Natural killer cell (primary cell): Measurements from ENCODE around the gene FAM161B. TPM values are rescaled to one million over a fixed set of nuclear protein-coding genes. Genes with fewer than 3 reads are reported as not detected.

ENCODE experiments used
- ATAC-seq, 3 donors: fragments of 150-1000 bp in 2 of 3; fragments of 200-7000 bp in 1 of 3; cut with Tn5 transposase; 1 replicate in 1 of 3; 2 replicates in 2 of 3; pipeline ENCODE4 v1.10.0; 2021; ENCODE audit warnings: mild to moderate bottlenecking in 2 of 3, moderate library complexity in 2 of 3
- DNase-seq, 2 donors: peaks; one replicate each; pipeline versions ENCODE4 v3.0.0 to v3.0.0-alpha.2; 2013 to 2021; ENCODE audit warnings: mixed read lengths in 1 of 2
- H3K27ac ChIP-seq: one replicate; pipeline ENCODE4 v1.5.1; 2013; ENCODE audit warnings: mild to moderate bottlenecking, low read length
- H3K27me3 ChIP-seq: one replicate; pipeline ENCODE4 v1.6.1; 2013; ENCODE audit warnings: low read length; ENCODE audit not compliant: control insufficient read depth, insufficient read depth
- H3K36me3 ChIP-seq: one replicate; pipeline ENCODE4 v1.6.1; 2013; ENCODE audit warnings: low read length; ENCODE audit not compliant: control insufficient read depth, insufficient read depth
- H3K4me1 ChIP-seq: one replicate; pipeline ENCODE4 v1.6.1; 2013; ENCODE audit warnings: low read length; ENCODE audit not compliant: control insufficient read depth, insufficient read depth
- H3K4me3 ChIP-seq: one replicate; pipeline ENCODE4 v1.5.1; 2013; ENCODE audit warnings: low read length
- H3K9me3 ChIP-seq: one replicate; pipeline ENCODE4 v1.6.1; 2013; ENCODE audit warnings: low read length; ENCODE audit not compliant: control insufficient read depth, insufficient read depth
- H3K27ac Mint-ChIP-seq, 2 donors: one replicate each; pipeline ENCODE4 v1.8.0; 2022; ENCODE audit warnings: mild to moderate bottlenecking in 2 of 2, mixed read lengths in 2 of 2, moderate library complexity in 1 of 2
- H3K27me3 Mint-ChIP-seq, 2 donors: one replicate each; pipeline ENCODE4 v1.8.0; 2022; ENCODE audit warnings: low read depth in 2 of 2, mixed read lengths in 2 of 2
- H3K36me3 Mint-ChIP-seq: one replicate; pipeline ENCODE4 v1.8.0; 2022; ENCODE audit warnings: mixed read lengths
- H3K4me1 Mint-ChIP-seq, 2 donors: one replicate each; pipeline ENCODE4 v1.8.0; 2022; ENCODE audit warnings: mixed read lengths in 2 of 2
- H3K4me3 Mint-ChIP-seq: one replicate; pipeline ENCODE4 v1.8.0; 2022; ENCODE audit warnings: mild to moderate bottlenecking, moderate library complexity, mixed read lengths
- H3K9me3 Mint-ChIP-seq, 2 donors: one replicate each; pipeline ENCODE4 v1.8.0; 2022; ENCODE audit warnings: mixed read lengths in 2 of 2
- CTCF ChIP-seq: fragments of 200-600 bp; IDR thresholded peaks from one replicate; pipeline ENCODE4 v1.8.0; 2022; ENCODE audit warnings: antibody characterized with exemption
- WGBS: methylation state at CpG from one replicate; pipeline ENCODE4 v1.1.7; 2013; ENCODE audit warnings: missing lambda C conversion rate; ENCODE audit not compliant: insufficient coverage; 5-methylcytosine and 5-hydroxymethylcytosine counted together
- intact Hi-C: fragments of 100-400 bp; cut with micrococcal nuclease; formaldehyde crosslinking; loops from one replicate; pipeline ENCODE4 v1.14.2; 2022
- total RNA-seq, 4 donors: library from RNA; stranded (reverse); fragments of 120-200 nt in 1 of 4; gene quantifications; one replicate each; pipeline versions ENCODE4 v1.2.3 to v1.2.4, GENCODE V29; 2013 to 2022

Gene FAM161B
- total RNA-seq, 3 donors from 2014 or later (not counting 1 experiment from before 2014, with no cell fraction given), result 2.5 to 4.8 (median 3.1) TPM

DNA sequence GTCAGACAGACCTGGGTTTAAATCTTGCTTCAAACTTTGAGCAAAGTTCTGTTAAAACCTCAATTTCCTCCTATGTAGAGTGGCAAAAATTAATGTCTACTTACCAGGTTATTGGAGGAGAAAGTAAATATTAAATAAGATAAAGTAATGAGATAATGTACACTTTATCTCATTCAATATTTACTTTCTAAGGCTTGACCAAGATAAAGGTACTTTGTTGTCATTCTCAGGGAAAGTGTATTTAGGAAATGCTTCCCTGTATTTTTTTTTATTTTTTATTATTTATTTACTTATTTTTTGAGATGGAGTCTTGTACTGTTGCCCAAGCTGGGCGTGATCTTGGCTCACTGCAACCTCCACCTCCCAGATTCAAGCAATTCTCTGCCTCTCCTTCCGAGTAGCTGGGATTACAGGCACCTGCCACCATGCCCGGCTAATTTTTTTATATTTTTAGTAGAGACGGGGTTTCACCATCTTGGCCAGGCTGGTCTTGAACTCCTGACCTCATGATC, 4.7 kb downstream of the FAM161B start:
- Histone ChIP-seq H3K27me3 (no peaks in the 10 kb centered on the region), H3K27ac (no peak overlapping the region), H3K4me1 (peaks cover 7% of the 10 kb centered on the region), H3K9me3 (no peaks in the 10 kb centered on the region), H3K36me3 (peaks cover 11% of the 10 kb centered on the region), H3K4me3 (no peak overlapping the region)
- ATAC-seq, result no peak
- no peak for TF ChIP-seq CTCF
- Mint-ChIP-seq H3K4me1 (peaks cover 6 to 14% of the 10 kb centered on the region in 2 donors), H3K27me3 (no peaks in the 10 kb centered on the region), H3K36me3 (no peaks in the 10 kb centered on the region), H3K4me3 (no peak overlapping the region), H3K27ac (no peak overlapping the region), H3K9me3 (no peaks in the 10 kb centered on the region)
- 95% methylated on average over 4 of the region's 4 CpGs for WGBS
- no peak for DNase-seq
- intact Hi-C loops, result no loop called here

DNA sequence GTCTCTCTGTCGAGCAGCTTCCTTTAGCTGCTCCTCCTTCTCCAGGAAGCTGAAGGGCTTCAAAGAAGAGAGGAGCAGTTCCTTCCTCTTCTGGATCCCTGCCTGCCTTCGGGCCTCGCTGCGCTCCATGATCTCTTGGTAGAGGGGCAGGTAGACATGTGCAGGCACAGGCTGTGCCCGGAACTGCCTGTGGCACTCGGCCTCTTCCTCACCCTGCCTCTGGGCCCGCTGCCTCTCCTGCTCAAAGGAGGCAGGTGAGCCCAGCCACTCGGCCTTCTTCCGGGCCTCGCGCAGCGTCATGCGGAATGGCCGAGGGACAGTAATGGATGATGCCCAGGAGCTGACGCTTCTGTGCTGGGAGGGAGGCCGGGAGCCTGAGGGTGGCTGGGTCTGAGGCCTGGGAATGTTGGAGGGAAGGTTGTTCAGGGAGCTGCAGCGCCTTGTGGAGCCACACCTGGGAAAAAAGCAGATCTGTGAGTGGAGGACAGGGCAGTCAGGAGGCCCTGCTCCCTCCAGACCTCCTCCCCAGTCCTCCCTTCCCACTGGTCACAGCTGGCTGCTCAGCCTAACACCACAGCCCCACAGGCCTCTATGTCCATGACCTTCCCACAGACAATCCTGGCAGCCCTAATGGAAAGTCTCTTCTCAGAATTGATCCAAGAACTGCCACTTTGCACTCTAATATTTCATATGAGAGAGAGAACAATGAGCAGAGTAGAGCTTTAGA, 5.3 kb downstream of the FAM161B start:
- no peaks in the 10 kb centered on the region for H3K36me3 Mint-ChIP-seq
- H3K4me1 Mint-ChIP-seq, result peaks cover under 1 to 8% of the 10 kb centered on the region in 2 donors
- intact Hi-C loops, result no loop called here
- no peak for DNase-seq
- H3K27me3 ChIP-seq, result no peaks in the 10 kb centered on the region
- no peak for TF ChIP-seq CTCF
- no peak overlapping the region for H3K27ac ChIP-seq
- H3K36me3 ChIP-seq, result peaks cover 11% of the 10 kb centered on the region
- no peaks in the 10 kb centered on the region for H3K9me3 ChIP-seq
- ATAC-seq, result no peak
- H3K27ac Mint-ChIP-seq, result no peak overlapping the region
- H3K4me3 Mint-ChIP-seq, result no peak overlapping the region
- peaks cover 7% of the 10 kb centered on the region for H3K4me1 ChIP-seq
- WGBS, result 94% methylated on average over 17 of the region's 17 CpGs
- H3K4me3 ChIP-seq, result no peak overlapping the region
- no peaks in the 10 kb centered on the region for H3K27me3 Mint-ChIP-seq
- H3K9me3 Mint-ChIP-seq, result no peaks in the 10 kb centered on the region

GRCh38 chr14:73943083-73943482, 6.8 kb downstream of the FAM161B start:
- no peak for ATAC-seq
- 52% methylated on average over 4 of the region's 4 CpGs for WGBS
- no peak overlapping the region for H3K4me3 Mint-ChIP-seq
- no peak for DNase-seq
- H3K27ac Mint-ChIP-seq, result peak overlapping the region in 1 of 2 donors; percentile 53
- no peaks in the 10 kb centered on the region for H3K9me3 Mint-ChIP-seq
- H3K27me3 Mint-ChIP-seq, result no peaks in the 10 kb centered on the region
- H3K27me3 ChIP-seq, result no peaks in the 10 kb centered on the region
- H3K4me1 Mint-ChIP-seq, result peaks cover 0 to 7% of the 10 kb centered on the region in 2 donors
- H3K4me3 ChIP-seq, result no peak overlapping the region
- H3K9me3 ChIP-seq, result no peaks in the 10 kb centered on the region
- no peak for TF ChIP-seq CTCF
- H3K27ac ChIP-seq, result no peak overlapping the region
- H3K4me1 ChIP-seq, result no peaks in the 10 kb centered on the region
- no peaks in the 10 kb centered on the region for H3K36me3 Mint-ChIP-seq
- H3K36me3 ChIP-seq, result peaks cover 11% of the 10 kb centered on the region
- intact Hi-C loops, result no loop called here
